H1 (cell line): ENCODE results near the gene PACSIN1. TPM values are rescaled to one million over a fixed set of nuclear protein-coding genes. Genes with fewer than 3 reads are reported as not detected.
A peak's percentile ranks its signal among the peaks of the same experiment; 100 is the strongest.

ENCODE experiments used
- CTCF ChIA-PET: fragments of 300-600 bp; sonication (Branson Sonifier 250); formaldehyde crosslinking; loops from one replicate; lab custom pipeline; 2021; ENCODE audit not compliant: partially characterized antibody; lab: Charles Lee
- POLR2A ChIA-PET: fragments of 300-600 bp; sonication (Branson Sonifier 250); formaldehyde crosslinking; loops from one replicate; lab custom pipeline; 2021; ENCODE audit warnings: inconsistent platforms; ENCODE audit not compliant: partially characterized antibody; lab: Charles Lee
- DNase-seq, 2 experiments: peaks; one replicate each; pipeline versions ENCODE4 v3.0.0 to v3.0.0-alpha.2; 2010 to 2022; ENCODE audit warnings: low spot score in 2 of 2, low read depth in 1 of 2, mixed read lengths in 1 of 2
- FAIRE-seq: peaks from 2 replicates; lab custom pipeline; 2011; peaks lifted over from hg19 to GRCh38; lab: Jason Lieb, UNC
- H2AFZ ChIP-seq: 2 replicates; pipeline ENCODE4 v1.8.1; 2012; ENCODE audit warnings: low read length, inconsistent platforms
- H2AK5ac ChIP-seq: 2 replicates; pipeline ENCODE4 v1.6.1; 2013; ENCODE audit warnings: low read depth, low read length
- H2BK120ac ChIP-seq: replicated peaks from 2 replicates; pipeline ENCODE3; 2013; ENCODE audit warnings: low read depth, low read length, inconsistent platforms
- H2BK12ac ChIP-seq: 2 replicates; pipeline ENCODE4 v1.6.1; 2013; ENCODE audit warnings: low read depth, low read length
- H2BK15ac ChIP-seq: 2 replicates; pipeline ENCODE4 v1.6.1; 2013; ENCODE audit warnings: low read length
- H2BK20ac ChIP-seq: 2 replicates; pipeline ENCODE4 v1.6.1; 2013; ENCODE audit warnings: low read length
- H2BK5ac ChIP-seq: 2 replicates; pipeline ENCODE4 v1.6.1; 2013; ENCODE audit warnings: low read depth, low read length
- H3K14ac ChIP-seq: 2 replicates; pipeline ENCODE4 v1.6.1; 2013; ENCODE audit warnings: inconsistent platforms; ENCODE audit not compliant: insufficient read length
- H3K18ac ChIP-seq: 2 replicates; pipeline ENCODE4 v1.6.1; 2013; ENCODE audit warnings: low read length; ENCODE audit errors: extremely low read depth
- H3K23ac ChIP-seq: 2 replicates; pipeline ENCODE4 v1.6.1; 2013; ENCODE audit warnings: inconsistent platforms; ENCODE audit not compliant: insufficient read length
- H3K23me2 ChIP-seq: 2 replicates; pipeline ENCODE4 v1.6.1; 2013; ENCODE audit warnings: low read depth, low read length
- H3K27ac ChIP-seq: 2 replicates; pipeline ENCODE4 v1.6.1; 2011; ENCODE audit warnings: low read depth, low read length, inconsistent platforms
- H3K27me3 ChIP-seq, 4 experiments: replicated peaks in 1 of 4; 1 replicate in 1 of 4; 2 replicates in 3 of 4; pipeline versions ENCODE4 v1.6.1 to v1.8.1; 2011 to 2013; ENCODE audit warnings: low read length in 3 of 4, mild to moderate bottlenecking in 3 of 4, inconsistent platforms in 2 of 4, mixed read lengths in 2 of 4, moderate library complexity in 1 of 4; ENCODE audit not compliant: control insufficient read depth in 3 of 4, insufficient read depth in 3 of 4; ENCODE audit errors: extremely low read depth in 1 of 4
- H3K36me3 ChIP-seq, 4 experiments: 2 replicates each; pipeline versions ENCODE4 v1.6.1 to v1.8.1; 2011 to 2013; ENCODE audit warnings: mild to moderate bottlenecking in 4 of 4, low read length in 3 of 4, moderate library complexity in 2 of 4, control low read depth in 1 of 4, inconsistent platforms in 1 of 4; ENCODE audit not compliant: insufficient read depth in 4 of 4, control insufficient read depth in 2 of 4
- H3K4ac ChIP-seq: replicated peaks from 2 replicates; pipeline ENCODE3; 2013; ENCODE audit warnings: low read length, low read depth, mixed read lengths, inconsistent platforms; ENCODE audit not compliant: insufficient read length
- H3K4me1 ChIP-seq, 4 experiments: replicated peaks in 1 of 4; 1 replicate in 1 of 4; 2 replicates in 3 of 4; pipeline versions ENCODE4 v1.6.1 to v1.8.1; 2011 to 2013; ENCODE audit warnings: low read length in 3 of 4, inconsistent platforms in 2 of 4, mixed read lengths in 1 of 4; ENCODE audit not compliant: insufficient read depth in 4 of 4, control insufficient read depth in 3 of 4
- H3K4me2 ChIP-seq, 2 experiments: 2 replicates each; pipeline versions ENCODE4 v1.6.1 to v1.8.1; 2011 to 2013; ENCODE audit warnings: low read depth in 2 of 2, low read length in 2 of 2, control low read depth in 1 of 2, inconsistent platforms in 1 of 2, mild to moderate bottlenecking in 1 of 2; ENCODE audit not compliant: insufficient read depth in 1 of 2
- H3K4me3 ChIP-seq, 4 experiments: fragments of 200-600, 300-600 bp in 1 of 4; sonication (generic), shearing (Covaris generic), sonication (Bioruptor Twin) in 1 of 4; 2 replicates each; pipeline versions ENCODE4 v1.5.1 to v1.8.1; 2011 to 2016; ENCODE audit warnings: low read length in 4 of 4, low read depth in 3 of 4, control low read depth in 2 of 4, inconsistent platforms in 2 of 4, mild to moderate bottlenecking in 2 of 4, mixed read lengths in 1 of 4, moderate library complexity in 1 of 4; ENCODE audit not compliant: insufficient read depth in 2 of 4; ENCODE audit errors: extremely low read depth in 1 of 4
- H3K56ac ChIP-seq: replicated peaks from 2 replicates; pipeline ENCODE3; 2013; ENCODE audit warnings: low read depth, mild to moderate bottlenecking, mixed read lengths, low read length, inconsistent platforms; ENCODE audit not compliant: insufficient read length
- H3K79me1 ChIP-seq: 2 replicates; pipeline ENCODE4 v1.6.1; 2013; ENCODE audit warnings: low read depth, low read length, control low read depth
- H3K79me2 ChIP-seq, 2 experiments: 2 replicates each; pipeline versions ENCODE4 v1.6.1 to v1.8.1; 2012 to 2013; ENCODE audit warnings: low read length in 2 of 2, mild to moderate bottlenecking in 2 of 2, inconsistent platforms in 1 of 2; ENCODE audit not compliant: insufficient read depth in 2 of 2, control insufficient read depth in 1 of 2
- H3K9ac ChIP-seq, 4 experiments: replicated peaks in 1 of 4; 1 replicate in 1 of 4; 2 replicates in 3 of 4; pipeline versions ENCODE4 v1.6.1 to v1.8.1; 2011 to 2013; ENCODE audit warnings: low read depth in 3 of 4, low read length in 3 of 4, control low read depth in 2 of 4, mild to moderate bottlenecking in 2 of 4, moderate library complexity in 2 of 4, inconsistent platforms in 1 of 4; ENCODE audit errors: extremely low read depth in 1 of 4
- H3K9me3 ChIP-seq, 2 experiments: 2 replicates each; pipeline versions ENCODE4 v1.6.1 to v1.8.1; 2012 to 2013; ENCODE audit warnings: mild to moderate bottlenecking in 2 of 2, moderate library complexity in 2 of 2, control low read depth in 1 of 2, inconsistent platforms in 1 of 2, low read depth in 1 of 2, low read length in 1 of 2, mixed read lengths in 1 of 2; ENCODE audit not compliant: insufficient read depth in 2 of 2
- H4K20me1 ChIP-seq, 2 experiments: replicated peaks in 1 of 2; 2 replicates each; pipeline versions ENCODE3 to v1.8.1; 2011 to 2013; ENCODE audit warnings: inconsistent platforms in 2 of 2, low read length in 2 of 2, mild to moderate bottlenecking in 1 of 2; ENCODE audit not compliant: insufficient read depth in 2 of 2, control insufficient read depth in 1 of 2
- H4K5ac ChIP-seq: 2 replicates; pipeline ENCODE4 v1.6.1; 2013; ENCODE audit warnings: low read length, low read depth, mixed read lengths, inconsistent platforms; ENCODE audit not compliant: insufficient read length
- H4K8ac ChIP-seq: 2 replicates; pipeline ENCODE4 v1.8.0; 2013; ENCODE audit warnings: mild to moderate bottlenecking, moderate library complexity, low read length, inconsistent platforms; ENCODE audit not compliant: insufficient read depth; ENCODE audit errors: extremely low read depth
- H4K91ac ChIP-seq: replicated peaks from 2 replicates; pipeline ENCODE3; 2013; ENCODE audit warnings: low read length, mixed read lengths, inconsistent platforms; ENCODE audit not compliant: insufficient read length
- ATF2 ChIP-seq: IDR thresholded peaks from 2 replicates; pipeline ENCODE4 v1.6.1; 2012; ENCODE audit warnings: low read length, inconsistent platforms
- CTCF ChIP-seq, 3 experiments: IDR thresholded peaks; 1 replicate in 2 of 3; 2 replicates in 1 of 3; pipeline versions ENCODE4 v1.5.1 to v1.6.1; 2011; ENCODE audit warnings: low read length in 3 of 3, mild to moderate bottlenecking in 3 of 3, inconsistent platforms in 2 of 3, low read depth in 1 of 3, moderate library complexity in 1 of 3; ENCODE audit not compliant: insufficient read depth in 1 of 3; ENCODE audit errors: control extremely low read depth in 1 of 3
- EZH2 ChIP-seq: fragments of 200-600 bp; sonication (generic); IDR thresholded peaks from 2 replicates; pipeline ENCODE4 v1.7.1; 2012; ENCODE audit warnings: low read depth, mild to moderate bottlenecking, moderate library complexity, low read length, inconsistent platforms; ENCODE audit not compliant: severe bottlenecking
- GABPA ChIP-seq: IDR thresholded peaks from 2 replicates; pipeline ENCODE4 v1.6.1; 2011; ENCODE audit warnings: mild to moderate bottlenecking, low read length, moderate library complexity, borderline replicate concordance; ENCODE audit not compliant: insufficient read depth
- NRF1 ChIP-seq: IDR thresholded peaks from 2 replicates; pipeline ENCODE4 v1.6.1; 2011; ENCODE audit warnings: mild to moderate bottlenecking, low read depth, low read length, improper control_type of control experiment
- RAD21 ChIP-seq, 2 experiments: IDR thresholded peaks in 1 of 2; conservative IDR thresholded peaks in 1 of 2; 2 replicates each; pipeline ENCODE4 v1.6.1; 2011; ENCODE audit warnings: low read depth in 2 of 2, low read length in 2 of 2, improper control_type of control experiment in 1 of 2, inconsistent platforms in 1 of 2, mild to moderate bottlenecking in 1 of 2, moderate library complexity in 1 of 2
- SIN3A ChIP-seq, 2 experiments: IDR thresholded peaks in 1 of 2; conservative IDR thresholded peaks in 1 of 2; 2 replicates each; pipeline ENCODE4 v1.6.1; 2011 to 2012; ENCODE audit warnings: low read length in 2 of 2, improper control_type of control experiment in 1 of 2, low read depth in 1 of 2, mild to moderate bottlenecking in 1 of 2
- WGBS, 2 experiments: shearing (Covaris generic) in 1 of 2; methylation state at CpG; one replicate each; pipeline versions ENCODE4 v1.1.6 to v1.1.7; 2013 to 2015; ENCODE audit warnings: low lambda C conversion rate in 2 of 2, mixed read lengths in 2 of 2, inconsistent platforms in 1 of 2, low coverage in 1 of 2, missing lambda C conversion rate in 1 of 2; ENCODE audit not compliant: insufficient replicate concordance in 2 of 2, insufficient coverage in 1 of 2, insufficient read length in 1 of 2; ENCODE audit errors: extremely low coverage in 1 of 2, missing lambda C conversion rate in 1 of 2; 5-methylcytosine and 5-hydroxymethylcytosine counted together
- polyA plus RNA-seq, 7 experiments: library from polyadenylated mRNA; depleted of rRNA in 3 of 7; stranded (reverse) in 5 of 7; unstranded in 2 of 7; fragments of >200 nt in 5 of 7; fragments of 200-250 nt in 2 of 7; gene quantifications; 1 replicate in 5 of 7; 2 replicates in 1 of 7; 4 replicates in 1 of 7; pipeline versions ENCODE4 v1.2.1 to v1.2.3, GENCODE V29; 2011 to 2013; ENCODE audit warnings: missing spikeins in 2 of 7, mixed read lengths in 2 of 7
- total RNA-seq: library from RNA; stranded (reverse); fragmentation: NEBNext Ultra II Directional; extraction: Animal tissue kit (Norgen Biotek cat#: 25700); gene quantifications from 2 replicates; pipeline ENCODE4 v1.2.1, GENCODE V29; 2021

PACSIN1 gene
- total and polyA plus RNA-seq, 2 of the 8 experiments (the other 6 are each of a cell fraction or from before 2014, with no cell fraction given) = 5.9 to 11.1 TPM

- Histone ChIP-seq H2AFZ (no peak overlapping the region), H3K27ac (no peak overlapping the region), H2BK20ac (no peak overlapping the region), H3K56ac (no peak overlapping the region), H4K20me1 (peaks cover 0 to 4% of the 10 kb centered on the region in 2 experiments), H3K14ac (no peak overlapping the region), H3K79me2 (no peaks in the 10 kb centered on the region), H3K18ac (no peak overlapping the region), H2BK120ac (peak overlapping the region; percentile 47), H3K79me1 (peaks cover 3% of the 10 kb centered on the region; the same call in 1 of the 2 replicates), H4K5ac (no peak overlapping the region), H3K23me2 (peaks cover 12% of the 10 kb centered on the region), H3K4me3 (no peak overlapping the region), H3K36me3 (no peaks in the 10 kb centered on the region), H2BK5ac (no peak overlapping the region), H2BK15ac (peak overlapping the region; percentile 3; the same call in 1 of the 2 replicates), H3K23ac (no peak overlapping the region), H3K27me3 (peaks cover 0 to 6% (median 1%) of the 10 kb centered on the region in 4 experiments; a peak in 2 of 7 replicates), H2BK12ac (no peak overlapping the region; the same call in 1 of the 2 replicates), H3K4me1 (peaks cover 0 to 17% (median 9%) of the 10 kb centered on the region in 4 experiments; a peak in 5 of 7 replicates), H3K9me3 (no peaks in the 10 kb centered on the region), H4K8ac (no peak overlapping the region; the same call in 1 of the 2 replicates), H2AK5ac (0 out of 2 replicates have a peak overlapping the region, but pooled peaks have one; percentile 88), H3K4ac (no peak overlapping the region), H3K4me2 (peak overlapping the region in 1 of 2 experiments; percentile 62; a peak in 2 of 4 replicates), H4K91ac (no peak overlapping the region), H3K9ac (peak overlapping the region in 1 of 4 experiments; percentile 42; a peak in 2 of 7 replicates)
- 89% methylated on average over 4 of the region's 4 CpGs; no CpG with 5 or more reads in 1 of the 2 experiments for WGBS, 2 experiments
- ChIA-PET POLR2A (interaction anchor here (1.2 to 1.7 kb wide), 3 partner anchors 11 to 277 kb away, joined by 3 to 5 read pairs (median 3); partner anchors contain the start of gene HMGA1), CTCF (interaction anchor here (0.7 to 4.5 kb wide), 4 partner anchors 9 to 95 kb away, joined by 3 to 23 read pairs (median 6); no protein-coding TSS in a partner anchor)
- FAIRE-seq (peak; percentile 76), DNase-seq (no peak)
- TF ChIP-seq NRF1 (no peak), CTCF (IDR thresholded peaks at IDR 0.05; ENCODE audit: control extremely low read depth in 1 of 3, insufficient read depth in 1 of 3, low read depth in 1 of 3, low read length in 3 of 3) (no peak), EZH2 (no peak), ATF2 (no peak), SIN3A (conservative IDR thresholded peaks at IDR 0.05 in 1 of 2, IDR thresholded peaks at IDR 0.05 in 1 of 2; ENCODE audit: low read depth in 1 of 2, low read length in 2 of 2) (no peak), RAD21 (IDR thresholded peaks at IDR 0.05 in 1 of 2, conservative IDR thresholded peaks at IDR 0.05 in 1 of 2; ENCODE audit: low read depth in 2 of 2, low read length in 2 of 2) (no peak), GABPA (no peak)
Measured at GRCh38 chr6:34513646-34514045, 47.8 kb downstream of the PACSIN1 start.
